Thyroid gland (tissue), 4 donors: ENCODE measurements around the gene MAD1L1.

Source experiments
- CTCF ChIP-seq, 6 experiments: fragments of 200-600 bp in 3 of 6; fragments of 450-650 bp in 3 of 6; sonication (generic) in 3 of 6; IDR thresholded peaks; one replicate each; pipeline ENCODE4 v1.5.1; 2016 to 2019; ENCODE audit warnings: antibody characterized with exemption in 6 of 6, mild to moderate bottlenecking in 2 of 6, inconsistent platforms in 1 of 6, moderate library complexity in 1 of 6
- POLR2A ChIP-seq, 2 donors: fragments of 450-650 bp; IDR thresholded peaks; one replicate each; pipeline ENCODE4 v1.6.1; 2017; ENCODE audit warnings: antibody characterized with exemption in 2 of 2, mild to moderate bottlenecking in 2 of 2, moderate library complexity in 1 of 2

GRCh38 chr7:2225830-2226229 lies 6.9 kb downstream of the MAD1L1 start:
- no peak for TF ChIP-seq POLR2A (IDR thresholded peaks at IDR 0.05)
- no peak for TF ChIP-seq CTCF (IDR thresholded peaks at IDR 0.05)
